ENCODE results near the gene CCDC88C. TPM values are rescaled to one million over a fixed set of nuclear protein-coding genes. Genes with fewer than 3 reads are reported as not detected.

The CCDC88C gene
- total RNA-seq, 1 donor from 2014 or later = 17.8 TPM

DNA sequence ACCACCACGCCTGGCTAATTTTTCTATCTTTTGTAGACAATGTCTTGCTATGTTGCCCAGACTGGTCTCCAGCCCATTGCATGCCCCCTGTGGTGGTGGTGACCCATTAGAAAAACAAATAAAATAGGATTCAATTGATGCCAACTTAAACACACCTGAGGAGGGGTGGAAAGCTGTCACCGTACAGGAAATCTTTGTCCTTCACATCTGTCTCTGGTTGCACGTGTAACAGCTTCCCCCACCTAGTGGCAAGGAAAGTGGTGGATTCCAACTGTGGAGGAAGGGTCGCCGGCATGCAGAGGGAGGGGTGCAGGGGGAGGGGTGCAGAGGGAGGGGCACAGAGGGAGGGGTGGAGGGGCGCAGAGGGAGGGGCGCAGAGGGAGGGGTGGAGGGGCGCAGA, 147.0 kb downstream of the CCDC88C start:
- Histone ChIP-seq H3K27ac (no peak overlapping the region), H3K4me3 (no peak overlapping the region), H3K4me1 (no peaks in the 10 kb centered on the region), H3K9ac (no peak overlapping the region), H2AFZ (replicated peaks) (no peak overlapping the region), H3K79me2 (ENCODE audit: low read depth) (no peaks in the 10 kb centered on the region), H3K27me3 (peaks cover 10% of the 10 kb centered on the region), H4K20me1 (ENCODE audit: low read depth) (no peaks in the 10 kb centered on the region), H3F3A (ENCODE audit: low read depth) (peaks cover under 1% of the 10 kb centered on the region), H3K9me3 (ENCODE audit: low read depth) (no peaks in the 10 kb centered on the region), H3K36me3 (no peaks in the 10 kb centered on the region), H3K4me2 (no peak overlapping the region)
- Mint-ChIP-seq H3K4me1 (peaks cover 12% of the 10 kb centered on the region), H3K27ac (no peak overlapping the region), H3K9me3 (no peaks in the 10 kb centered on the region), H3K36me3 (peaks cover 4% of the 10 kb centered on the region), H3K27me3 (ENCODE audit: insufficient read depth, low read depth) (no peaks in the 10 kb centered on the region), H3K4me3 (no peak overlapping the region)
- DNase-seq (ENCODE audit: low spot score) = no peak
- TF ChIP-seq EZH2 (IDR thresholded peaks at IDR 0.05) (no peak), EZH2phosphoT487 (IDR thresholded peaks at IDR 0.05) (no peak)
- TF ChIP-seq, protein P1, sequence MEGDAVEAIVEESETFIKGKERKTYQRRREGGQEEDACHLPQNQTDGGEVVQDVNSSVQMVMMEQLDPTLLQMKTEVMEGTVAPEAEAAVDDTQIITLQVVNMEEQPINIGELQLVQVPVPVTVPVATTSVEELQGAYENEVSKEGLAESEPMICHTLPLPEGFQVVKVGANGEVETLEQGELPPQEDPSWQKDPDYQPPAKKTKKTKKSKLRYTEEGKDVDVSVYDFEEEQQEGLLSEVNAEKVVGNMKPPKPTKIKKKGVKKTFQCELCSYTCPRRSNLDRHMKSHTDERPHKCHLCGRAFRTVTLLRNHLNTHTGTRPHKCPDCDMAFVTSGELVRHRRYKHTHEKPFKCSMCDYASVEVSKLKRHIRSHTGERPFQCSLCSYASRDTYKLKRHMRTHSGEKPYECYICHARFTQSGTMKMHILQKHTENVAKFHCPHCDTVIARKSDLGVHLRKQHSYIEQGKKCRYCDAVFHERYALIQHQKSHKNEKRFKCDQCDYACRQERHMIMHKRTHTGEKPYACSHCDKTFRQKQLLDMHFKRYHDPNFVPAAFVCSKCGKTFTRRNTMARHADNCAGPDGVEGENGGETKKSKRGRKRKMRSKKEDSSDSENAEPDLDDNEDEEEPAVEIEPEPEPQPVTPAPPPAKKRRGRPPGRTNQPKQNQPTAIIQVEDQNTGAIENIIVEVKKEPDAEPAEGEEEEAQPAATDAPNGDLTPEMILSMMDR (IDR thresholded peaks at IDR 0.05) = no peak

DNA sequence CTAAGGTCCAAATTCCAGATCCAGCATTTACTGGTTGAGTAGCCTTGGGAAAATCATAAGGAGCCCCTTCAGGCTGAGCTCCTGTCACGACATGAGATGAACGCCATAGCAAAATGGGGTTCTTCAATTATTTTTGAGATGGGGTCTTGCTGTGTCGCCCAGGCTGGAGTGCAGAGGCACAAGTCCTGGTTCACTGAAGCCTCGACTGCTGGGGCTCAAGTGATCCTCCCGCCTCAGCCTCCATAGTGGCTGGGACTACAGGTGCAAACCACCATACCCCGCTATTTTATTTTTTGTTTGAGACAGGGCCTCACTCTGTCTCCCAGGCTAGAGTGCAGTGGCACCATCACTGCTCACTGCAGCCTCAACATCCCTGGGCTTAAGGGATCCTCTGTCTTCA, 147.4 kb downstream of the CCDC88C start:
- Mint-ChIP-seq H3K27ac (no peak overlapping the region), H3K36me3 (peaks cover 4% of the 10 kb centered on the region), H3K4me1 (peaks cover 12% of the 10 kb centered on the region), H3K9me3 (no peaks in the 10 kb centered on the region), H3K4me3 (no peak overlapping the region), H3K27me3 (ENCODE audit: insufficient read depth, low read depth) (no peaks in the 10 kb centered on the region)
- no peak for DNase-seq (ENCODE audit: low spot score)
- peaks cover 5% of the 10 kb centered on the region for H3F3A ChIP-seq (ENCODE audit: low read depth)
- no peaks in the 10 kb centered on the region for H3K36me3 ChIP-seq
- no peaks in the 10 kb centered on the region for H3K4me1 ChIP-seq
- H3K79me2 ChIP-seq (ENCODE audit: low read depth) = no peaks in the 10 kb centered on the region
- TF ChIP-seq, protein P1 (IDR thresholded peaks at IDR 0.05) = no peak
- TF ChIP-seq EZH2phosphoT487 (IDR thresholded peaks at IDR 0.05) (no peak), EZH2 (IDR thresholded peaks at IDR 0.05) (no peak)
- no peak overlapping the region for H3K27ac ChIP-seq
- no peaks in the 10 kb centered on the region for H3K9me3 ChIP-seq (ENCODE audit: low read depth)
- H3K4me3 ChIP-seq = no peak overlapping the region
- H2AFZ ChIP-seq (replicated peaks) = no peak overlapping the region
- no peak overlapping the region for H3K9ac ChIP-seq
- H4K20me1 ChIP-seq (ENCODE audit: low read depth) = no peaks in the 10 kb centered on the region
- H3K4me2 ChIP-seq = no peak overlapping the region
- peaks cover 14% of the 10 kb centered on the region for H3K27me3 ChIP-seq

DNA sequence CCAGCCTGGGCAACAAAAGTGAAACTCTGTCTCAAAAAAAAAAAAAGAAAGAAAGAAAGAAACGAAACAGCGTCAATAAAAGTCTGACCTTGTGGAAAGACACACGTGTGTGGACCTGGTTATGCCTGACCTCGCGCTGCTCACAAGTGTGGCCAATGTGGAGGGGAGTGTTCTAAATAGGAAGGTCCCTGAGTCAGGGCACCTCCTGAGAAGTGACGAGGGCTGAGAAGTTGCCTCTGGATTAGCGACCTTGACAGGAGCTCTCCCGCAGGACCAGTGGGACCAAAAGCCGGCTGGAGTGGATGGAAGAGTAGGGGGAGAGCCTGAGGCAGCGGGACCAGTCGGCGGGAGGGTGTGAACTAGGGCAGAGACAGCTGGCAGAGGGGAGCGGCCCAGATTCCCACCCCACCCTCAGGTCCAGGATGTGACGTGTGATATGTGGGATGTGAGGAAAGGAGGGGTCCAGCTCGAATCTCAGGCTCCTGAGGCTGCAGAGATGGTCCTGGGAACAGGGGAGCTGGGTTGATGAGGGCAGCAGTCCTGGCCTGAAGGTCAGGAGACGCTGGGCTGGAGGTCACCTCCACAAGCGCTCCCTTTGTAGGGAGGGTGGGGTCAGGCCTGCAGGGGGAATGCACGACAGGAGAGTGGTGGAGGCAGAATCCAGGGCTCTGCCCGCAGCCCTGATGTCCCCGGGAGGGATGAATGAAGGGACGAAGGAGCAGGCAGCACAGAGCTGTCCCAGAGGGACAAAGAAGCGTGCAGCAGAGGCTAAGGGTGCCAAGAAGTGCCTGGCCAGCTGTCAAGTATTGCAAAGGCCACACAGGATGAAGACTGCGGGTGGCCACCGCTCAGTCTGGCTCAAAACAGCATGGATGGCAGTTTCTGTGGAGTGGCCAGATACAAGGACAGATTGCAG, 148.3 kb downstream of the CCDC88C start:
- Histone ChIP-seq H3K36me3 (no peaks in the 10 kb centered on the region), H3K4me2 (no peak overlapping the region), H3K4me1 (peaks cover 3% of the 10 kb centered on the region), H3K79me2 (ENCODE audit: low read depth) (no peaks in the 10 kb centered on the region), H3K27me3 (peaks cover 23% of the 10 kb centered on the region), H3F3A (ENCODE audit: low read depth) (peaks cover 10% of the 10 kb centered on the region), H3K4me3 (no peak overlapping the region), H3K9ac (no peak overlapping the region), H3K27ac (no peak overlapping the region), H3K9me3 (ENCODE audit: low read depth) (no peaks in the 10 kb centered on the region), H2AFZ (replicated peaks) (no peak overlapping the region), H4K20me1 (ENCODE audit: low read depth) (no peaks in the 10 kb centered on the region)
- Mint-ChIP-seq H3K9me3 (no peaks in the 10 kb centered on the region), H3K4me3 (no peak overlapping the region), H3K27ac (peak overlapping the region; percentile 33), H3K36me3 (peaks cover 4% of the 10 kb centered on the region), H3K27me3 (ENCODE audit: insufficient read depth, low read depth) (peaks cover 4% of the 10 kb centered on the region), H3K4me1 (peaks cover 15% of the 10 kb centered on the region)
- no peak for DNase-seq (ENCODE audit: low spot score)
- TF ChIP-seq EZH2 (IDR thresholded peaks at IDR 0.05) = no peak
- no peak for TF ChIP-seq EZH2phosphoT487 (IDR thresholded peaks at IDR 0.05)
- TF ChIP-seq, protein P1 (IDR thresholded peaks at IDR 0.05) = no peak
